ENCODE measurements around the gene SERTAD4.
A peak's percentile ranks its signal among the peaks of the same experiment; 100 is the strongest.

SERTAD4 gene

GRCh38 chr1:210289248-210289647 lies 56.7 kb downstream of the SERTAD4 start:
- no peaks in the 10 kb centered on the region; a peak in 1 of 22 replicates for H4K20me1 ChIP-seq

GRCh38 chr1:210291081-210291764 lies 58.6 kb downstream of the SERTAD4 start:
- no peak overlapping the region for H3K4me3 ChIP-seq
- TF ChIP-seq Cebpa-rat (IDR thresholded peaks at IDR 0.05) = no peak
- H3K27me3 ChIP-seq = peaks cover 34 to 51% (median 44%) of the 10 kb centered on the region in 11 experiments
- peaks cover 0 to 8% (median 7%) of the 10 kb centered on the region in 10 experiments; a peak in 7 of 20 replicates for H3K4me1 ChIP-seq
- no peak overlapping the region for H3K9ac ChIP-seq
- H3K36me3 ChIP-seq = no peaks in the 10 kb centered on the region
- no peak overlapping the region for H3K4me2 ChIP-seq
- H3K9me3 ChIP-seq (replicated peaks in 1 of 11) = no peaks in the 10 kb centered on the region
- no peaks in the 10 kb centered on the region; a peak in 1 of 22 replicates for H4K20me1 ChIP-seq
- no peak overlapping the region for H3K27ac ChIP-seq

More at GRCh38 chr1:210289248-210289647, 56.7 kb downstream of the SERTAD4 start:
- Histone ChIP-seq H3K27me3 (peaks cover 34 to 45% (median 40%) of the 10 kb centered on the region in 11 experiments), H3K9me3 (replicated peaks in 1 of 11) (no peaks in the 10 kb centered on the region), H3K4me1 (peaks cover 0 to 8% (median 7%) of the 10 kb centered on the region in 10 experiments; a peak in 7 of 20 replicates), H3K27ac (no peak overlapping the region), H3K4me3 (no peak overlapping the region), H3K4me2 (no peak overlapping the region), H3K9ac (no peak overlapping the region), H3K36me3 (no peaks in the 10 kb centered on the region)
- no peak for TF ChIP-seq Cebpa-rat (IDR thresholded peaks at IDR 0.05)

- H3K36me3 ChIP-seq = no peaks in the 10 kb centered on the region
- peak overlapping the region in 3 of 11 experiments; percentile 32 to 52 (median 34); a peak in 4 of 22 replicates for H3K9ac ChIP-seq
- peaks cover 0 to 8% (median 7%) of the 10 kb centered on the region in 10 experiments; a peak in 7 of 20 replicates for H3K4me1 ChIP-seq
- no peaks in the 10 kb centered on the region; a peak in 1 of 22 replicates for H4K20me1 ChIP-seq
- H3K4me2 ChIP-seq = peak overlapping the region; percentile 65 to 93 (median 77)
- TF ChIP-seq Cebpa-rat (IDR thresholded peaks at IDR 0.05) = no peak
- H3K27me3 ChIP-seq = peaks cover 34 to 51% (median 44%) of the 10 kb centered on the region in 11 experiments
- no peaks in the 10 kb centered on the region for H3K9me3 ChIP-seq (replicated peaks in 1 of 11)
- peak overlapping the region; percentile 37 to 65 (median 48); a peak in 17 of 20 replicates for H3K4me3 ChIP-seq
- no peak overlapping the region for H3K27ac ChIP-seq
Observed at GRCh38 chr1:210291786-210292230, 59.2 kb downstream of the SERTAD4 start.

GRCh38 chr1:210292231-210292871 lies 59.8 kb downstream of the SERTAD4 start:
- Histone ChIP-seq H3K4me1 (peaks cover 0 to 8% (median 7%) of the 10 kb centered on the region in 10 experiments; a peak in 7 of 20 replicates), H3K9ac (peak overlapping the region in 5 of 11 experiments; percentile 18 to 52 (median 34); a peak in 5 of 22 replicates), H3K4me3 (peak overlapping the region; percentile 37 to 65 (median 48)), H4K20me1 (no peaks in the 10 kb centered on the region; a peak in 1 of 22 replicates), H3K27ac (no peak overlapping the region), H3K9me3 (replicated peaks in 1 of 11) (no peaks in the 10 kb centered on the region), H3K4me2 (peak overlapping the region; percentile 65 to 93 (median 77)), H3K27me3 (peaks cover 34 to 51% (median 44%) of the 10 kb centered on the region in 11 experiments), H3K36me3 (no peaks in the 10 kb centered on the region)
- TF ChIP-seq Cebpa-rat (IDR thresholded peaks at IDR 0.05) = no peak

GRCh38 chr1:210293171-210293607 lies 60.6 kb downstream of the SERTAD4 start:
- H3K4me3 ChIP-seq = no peak overlapping the region
- no peaks in the 10 kb centered on the region for H3K36me3 ChIP-seq
- no peaks in the 10 kb centered on the region; a peak in 1 of 22 replicates for H4K20me1 ChIP-seq
- H3K9me3 ChIP-seq (replicated peaks in 1 of 11) = no peaks in the 10 kb centered on the region
- no peak for TF ChIP-seq Cebpa-rat (IDR thresholded peaks at IDR 0.05)
- no peak overlapping the region for H3K4me2 ChIP-seq
- no peak overlapping the region for H3K27ac ChIP-seq
- peaks cover 0 to 8% (median 7%) of the 10 kb centered on the region in 10 experiments; a peak in 7 of 20 replicates for H3K4me1 ChIP-seq
- H3K27me3 ChIP-seq = peaks cover 34 to 51% (median 44%) of the 10 kb centered on the region in 11 experiments
- no peak overlapping the region for H3K9ac ChIP-seq

- TF ChIP-seq Cebpa-rat (IDR thresholded peaks at IDR 0.05) = no peak
- H3K36me3 ChIP-seq = no peaks in the 10 kb centered on the region
- H3K27ac ChIP-seq = no peak overlapping the region
- H4K20me1 ChIP-seq = no peaks in the 10 kb centered on the region; a peak in 1 of 22 replicates
- peaks cover 34 to 47% (median 41%) of the 10 kb centered on the region in 11 experiments for H3K27me3 ChIP-seq
- H3K4me2 ChIP-seq = no peak overlapping the region
- no peak overlapping the region for H3K9ac ChIP-seq
- H3K4me1 ChIP-seq = peaks cover 0 to 8% (median 7%) of the 10 kb centered on the region in 10 experiments; a peak in 7 of 20 replicates
- no peak overlapping the region for H3K4me3 ChIP-seq
- H3K9me3 ChIP-seq (replicated peaks in 1 of 11) = no peaks in the 10 kb centered on the region
Observed at GRCh38 chr1:210294999-210295745, 62.6 kb downstream of the SERTAD4 start.
